ENCODE results near the gene SMAP2. TPM values are rescaled to one million over a fixed set of nuclear protein-coding genes. Genes with fewer than 3 reads are reported as not detected.

Gene SMAP2
- total RNA-seq, 1 experiment from 2014 or later, result 8.2 TPM

DNA sequence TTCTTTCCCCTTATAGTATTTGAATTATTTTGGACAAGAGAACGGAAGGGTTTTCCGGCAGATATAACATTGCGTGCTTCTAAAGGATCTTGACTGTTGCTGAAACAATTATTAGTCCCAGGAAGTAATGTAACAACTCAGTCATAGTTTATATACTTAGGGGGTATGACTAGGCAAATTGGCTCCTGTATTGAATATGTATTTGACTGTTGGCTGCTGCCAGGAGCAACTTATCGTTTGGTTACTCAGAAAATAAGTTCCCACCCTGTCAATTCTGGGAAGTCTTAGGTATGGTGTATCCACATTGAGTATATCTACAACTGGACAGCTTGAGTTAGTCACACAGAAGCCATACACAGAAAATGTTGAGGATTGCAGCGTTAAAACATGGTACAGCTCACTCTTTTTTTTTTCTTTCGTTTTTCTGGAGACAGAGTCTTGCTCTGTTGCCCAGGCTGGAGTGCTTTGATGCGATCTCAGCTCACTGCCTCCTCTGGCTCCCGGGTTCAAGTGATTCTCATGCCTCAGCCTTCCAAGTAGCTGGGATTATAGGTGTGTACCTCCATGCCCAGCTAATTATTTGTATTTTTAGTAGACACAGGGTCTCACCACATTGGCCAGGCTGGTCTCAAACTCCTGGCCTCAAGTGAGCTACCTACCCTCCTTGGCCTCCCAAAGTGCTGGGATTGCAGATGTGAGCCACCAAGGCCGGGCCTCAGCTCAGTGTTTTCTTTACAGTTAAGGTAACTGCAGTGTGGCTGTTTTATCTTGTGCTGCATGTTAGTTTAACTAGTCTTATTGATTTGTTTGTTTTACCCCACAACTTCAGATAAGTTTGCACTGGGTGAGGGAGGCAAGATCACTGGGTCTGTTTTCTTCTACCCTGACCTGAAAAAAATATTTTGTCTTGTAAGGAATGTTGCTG is 10.2 kb downstream of the SMAP2 start:
- no peak overlapping the region for H4K5ac ChIP-seq (ENCODE audit: insufficient read length, low read depth, low read length)
- H3K79me2 ChIP-seq (ENCODE audit: insufficient read depth, low read length), result no peaks in the 10 kb centered on the region
- no peak overlapping the region for H2BK12ac ChIP-seq (ENCODE audit: insufficient read length, low read depth, low read length)
- H3K9me3 Mint-ChIP-seq, result no peaks in the 10 kb centered on the region
- no peaks in the 10 kb centered on the region for H4K20me1 ChIP-seq (ENCODE audit: control insufficient read depth, insufficient read depth, insufficient read length)
- TF ChIP-seq, protein P1, sequence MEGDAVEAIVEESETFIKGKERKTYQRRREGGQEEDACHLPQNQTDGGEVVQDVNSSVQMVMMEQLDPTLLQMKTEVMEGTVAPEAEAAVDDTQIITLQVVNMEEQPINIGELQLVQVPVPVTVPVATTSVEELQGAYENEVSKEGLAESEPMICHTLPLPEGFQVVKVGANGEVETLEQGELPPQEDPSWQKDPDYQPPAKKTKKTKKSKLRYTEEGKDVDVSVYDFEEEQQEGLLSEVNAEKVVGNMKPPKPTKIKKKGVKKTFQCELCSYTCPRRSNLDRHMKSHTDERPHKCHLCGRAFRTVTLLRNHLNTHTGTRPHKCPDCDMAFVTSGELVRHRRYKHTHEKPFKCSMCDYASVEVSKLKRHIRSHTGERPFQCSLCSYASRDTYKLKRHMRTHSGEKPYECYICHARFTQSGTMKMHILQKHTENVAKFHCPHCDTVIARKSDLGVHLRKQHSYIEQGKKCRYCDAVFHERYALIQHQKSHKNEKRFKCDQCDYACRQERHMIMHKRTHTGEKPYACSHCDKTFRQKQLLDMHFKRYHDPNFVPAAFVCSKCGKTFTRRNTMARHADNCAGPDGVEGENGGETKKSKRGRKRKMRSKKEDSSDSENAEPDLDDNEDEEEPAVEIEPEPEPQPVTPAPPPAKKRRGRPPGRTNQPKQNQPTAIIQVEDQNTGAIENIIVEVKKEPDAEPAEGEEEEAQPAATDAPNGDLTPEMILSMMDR (conservative IDR thresholded peaks at IDR 0.05), result no peak
- no peak overlapping the region for H3T11ph ChIP-seq (ENCODE audit: low read length)
- no peak overlapping the region for H4K8ac ChIP-seq (replicated peaks; ENCODE audit: insufficient read length, low read depth, low read length)
- WGBS (ENCODE audit: extremely low coverage, insufficient read length, low lambda C conversion rate), result no CpG with 5 or more reads among the region's 9 CpGs
- H2BK5ac ChIP-seq (ENCODE audit: insufficient read length, low read length), result no peak overlapping the region
- H3K27ac ChIP-seq (ENCODE audit: insufficient read length, low read depth, low read length), result no peak overlapping the region
- peak overlapping the region in 1 of 2 experiments; percentile 30; a peak in 1 of 5 replicates for H3K4me3 Mint-ChIP-seq
- no peak overlapping the region for H3K56ac ChIP-seq (ENCODE audit: insufficient read length, low read depth, low read length)
- H3K79me1 ChIP-seq (ENCODE audit: insufficient read depth, low read depth, low read length, poor library complexity, severe bottlenecking), result no peaks in the 10 kb centered on the region
- no peaks in the 10 kb centered on the region for H3K9me3 ChIP-seq (ENCODE audit: control insufficient read depth, low read depth, low read length)
- H3K18ac ChIP-seq (ENCODE audit: insufficient read length, low read depth, low read length), result no peak overlapping the region
- no peak overlapping the region for H2BK20ac ChIP-seq (ENCODE audit: low read depth, low read length, poor library complexity, severe bottlenecking)
- H2BK120ac ChIP-seq (ENCODE audit: low read depth, low read length, poor library complexity, severe bottlenecking), result no peak overlapping the region
- H4K91ac ChIP-seq (ENCODE audit: insufficient read length, low read depth, low read length), result no peak overlapping the region
- H3K4me1 Mint-ChIP-seq, result peaks cover 7 to 9% of the 10 kb centered on the region in 2 experiments
- H3K9ac ChIP-seq (ENCODE audit: extremely low read depth, insufficient read length, low read length), result no peak overlapping the region
- no peak overlapping the region for H2AK5ac ChIP-seq (ENCODE audit: insufficient read length, low read length)
- H3K23me2 ChIP-seq (ENCODE audit: insufficient read length, low read depth, low read length, poor library complexity, severe bottlenecking), result no peaks in the 10 kb centered on the region
- H3K4me2 ChIP-seq (ENCODE audit: insufficient read depth, insufficient read length, low read length), result no peak overlapping the region
- no peak overlapping the region for H3K14ac ChIP-seq (ENCODE audit: insufficient read depth, low read length)
- H3K27me3 Mint-ChIP-seq (ENCODE audit: low read depth), result no peaks in the 10 kb centered on the region
- H2AFZ ChIP-seq (ENCODE audit: low read length), result no peak overlapping the region
- H3K27me3 ChIP-seq (ENCODE audit: insufficient read depth, low read length), result no peaks in the 10 kb centered on the region
- H3K4ac ChIP-seq (ENCODE audit: low read depth, low read length), result no peak overlapping the region
- peak overlapping the region in 1 of 3 experiments; percentile 61; a peak in 2 of 7 replicates for H3K27ac Mint-ChIP-seq
- H3K23ac ChIP-seq (ENCODE audit: insufficient read length, low read depth, low read length), result no peak overlapping the region
- no peak for DNase-seq
- no peak overlapping the region for H2BK15ac ChIP-seq (ENCODE audit: low read depth, low read length)
- no peaks in the 10 kb centered on the region for H3K4me1 ChIP-seq (ENCODE audit: insufficient read depth, low read length)
- peaks cover 0 to 2% (median 0%) of the 10 kb centered on the region in 3 experiments; a peak in 2 of 7 replicates for H3K36me3 Mint-ChIP-seq (ENCODE audit: insufficient read depth in 1 of 3, low read depth in 3 of 3)

Data from H9 (cell line).